HG02763 (cell line): ENCODE results near the gene SLC22A5.

Source experiments
- ATAC-seq: cut with Tn5 transposase; IDR thresholded peaks from one replicate; pipeline ENCODE4 v1.9.1; 2021; ENCODE audit warnings: mild to moderate bottlenecking, moderate library complexity; ENCODE audit not compliant: unreplicated experiment

Gene SLC22A5

DNA sequence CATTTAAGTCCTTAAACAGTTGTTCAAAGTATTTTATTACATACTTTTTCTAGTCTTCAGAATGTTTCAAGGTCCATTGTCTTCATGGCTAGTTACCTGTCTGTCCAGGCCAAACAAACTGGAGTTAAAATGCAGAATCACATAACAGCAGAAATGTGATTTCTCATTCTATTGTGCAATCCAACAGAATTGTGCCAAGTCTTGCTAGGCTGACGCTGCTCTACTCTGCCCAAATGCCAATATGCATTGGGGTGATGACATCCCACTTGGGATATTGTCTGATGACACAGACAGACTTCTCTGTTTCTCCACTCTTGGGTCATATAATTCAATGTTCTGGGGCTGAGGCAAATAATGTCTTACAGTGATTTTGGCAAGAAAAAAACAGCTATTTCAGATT is 5.2 kb upstream of the SLC22A5 start:
- no peak for ATAC-seq

DNA sequence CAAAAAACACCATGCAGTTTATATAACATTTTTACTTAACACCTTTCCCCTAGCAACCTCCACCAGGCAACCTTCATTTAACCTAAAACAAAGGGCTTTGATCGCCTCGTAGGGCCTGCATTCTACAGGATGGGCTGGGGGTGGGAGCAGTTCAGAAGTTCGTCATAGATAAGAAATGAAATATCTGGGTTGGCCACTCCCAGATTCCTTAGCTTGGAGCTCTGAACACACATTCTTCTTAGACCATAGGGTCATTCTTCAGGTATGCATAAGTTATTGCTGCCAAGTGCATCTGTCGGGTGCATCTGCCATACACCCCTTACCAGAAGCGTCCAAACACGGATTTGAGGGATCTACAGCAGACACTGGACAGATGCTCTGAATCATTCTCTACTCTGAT is 4.3 kb upstream of the SLC22A5 start:
- ATAC-seq: no peak

DNA sequence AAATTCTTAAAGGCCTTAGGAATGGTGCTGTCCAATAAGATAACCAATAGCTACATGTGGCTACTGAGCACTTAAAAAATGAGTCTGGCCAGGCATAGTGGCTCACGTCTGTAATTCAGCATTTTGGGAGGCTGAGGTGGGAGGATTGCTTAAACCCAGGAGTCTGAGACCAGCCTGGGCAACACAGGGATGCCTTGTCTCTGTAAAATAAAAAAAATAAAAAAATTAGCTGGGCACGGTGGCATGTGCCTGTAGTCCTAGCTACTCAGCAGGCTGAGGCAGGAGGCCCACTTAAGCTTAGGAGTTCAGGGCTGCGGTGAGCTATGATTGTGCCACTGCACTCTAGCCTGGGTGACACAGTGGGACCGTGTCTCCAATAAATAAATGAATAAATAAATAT is 1.3 kb upstream of the SLC22A5 start:
- ATAC-seq: no peak

DNA sequence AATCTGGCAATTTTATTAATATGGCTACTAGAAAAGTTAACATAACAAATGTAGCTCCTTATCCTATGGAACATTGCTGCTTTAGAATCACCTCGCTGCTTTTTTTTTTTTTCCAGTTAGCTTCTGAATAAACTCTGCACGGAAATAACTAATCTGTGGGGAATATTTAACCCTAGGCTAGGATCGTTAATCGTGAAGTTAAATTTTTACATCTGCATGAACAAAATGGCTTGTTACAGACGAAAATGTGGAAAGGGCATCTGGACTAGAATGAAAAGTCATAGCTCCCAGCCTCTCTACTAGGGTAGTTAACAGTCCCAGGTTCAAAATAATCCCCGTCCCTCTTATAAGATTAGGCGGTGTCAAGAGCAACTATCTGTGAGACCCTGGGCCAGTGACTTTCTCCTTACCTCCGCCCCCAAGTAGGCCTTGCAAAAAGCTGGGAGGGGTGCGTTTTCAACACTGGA is 470 bp upstream of the SLC22A5 start:
- no peak for ATAC-seq

DNA sequence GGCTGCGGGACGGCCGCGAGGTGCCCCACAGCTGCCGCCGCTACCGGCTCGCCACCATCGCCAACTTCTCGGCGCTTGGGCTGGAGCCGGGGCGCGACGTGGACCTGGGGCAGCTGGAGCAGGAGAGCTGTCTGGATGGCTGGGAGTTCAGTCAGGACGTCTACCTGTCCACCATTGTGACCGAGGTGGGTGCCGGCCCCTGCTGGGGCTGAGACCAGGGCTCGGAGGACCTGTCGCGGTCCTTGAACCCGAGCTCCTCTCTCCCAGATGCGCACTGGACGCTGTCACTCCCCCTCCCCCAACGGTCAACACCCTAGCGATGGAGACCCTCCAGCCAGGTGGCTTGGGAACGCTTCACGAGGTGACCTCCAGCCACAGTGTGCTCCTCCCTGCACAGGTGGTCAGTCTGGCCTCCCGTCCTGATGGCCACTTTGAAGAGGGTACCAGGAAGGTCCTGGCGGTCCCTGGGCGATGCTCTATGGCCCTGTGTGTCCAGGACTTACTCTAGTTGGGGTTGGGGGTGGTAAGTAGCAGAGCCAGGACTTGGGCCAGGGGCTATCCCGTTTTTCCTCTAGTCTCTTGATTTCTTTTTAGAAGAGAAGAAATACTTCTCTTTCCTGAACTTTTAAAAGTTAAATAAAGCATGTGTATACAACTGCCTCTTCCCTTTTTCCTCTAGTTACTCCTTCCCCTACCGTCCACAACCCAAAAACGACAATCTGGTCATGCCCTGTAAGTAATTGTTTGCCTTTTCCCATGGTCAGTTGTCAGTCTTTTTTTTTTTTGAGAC is 866 bp downstream of the SLC22A5 start:
- ATAC-seq: no peak

DNA sequence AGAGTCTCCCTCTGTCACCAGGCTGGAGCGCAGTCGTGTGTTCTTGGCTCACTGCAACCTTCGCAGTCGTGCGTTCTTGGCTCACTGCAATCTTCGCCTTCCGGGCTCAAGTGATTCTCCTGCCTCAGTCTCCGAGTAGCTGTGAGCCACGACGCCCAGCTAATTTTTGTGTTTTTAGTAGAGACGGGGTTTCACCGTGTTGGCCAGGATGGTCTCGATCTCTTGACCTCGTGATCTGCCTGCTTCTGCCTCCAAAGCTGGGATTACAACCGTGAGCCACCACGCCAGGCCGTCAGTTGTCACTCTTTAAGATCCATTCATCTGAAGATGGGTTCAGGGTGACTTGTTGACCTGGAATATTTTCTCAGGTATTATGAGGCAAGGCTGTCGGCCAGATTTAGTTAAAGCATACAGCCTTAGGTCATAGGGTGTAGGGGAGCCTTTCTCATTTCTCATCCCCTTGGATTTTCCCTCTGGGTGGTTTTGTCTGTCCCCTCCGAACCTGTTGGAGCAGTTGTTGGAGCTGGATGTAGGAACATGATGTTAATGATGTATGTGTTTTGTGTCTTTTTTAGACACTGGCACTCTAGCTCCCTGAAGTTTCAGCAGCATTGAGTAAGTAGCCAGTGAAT is 1.6 kb downstream of the SLC22A5 start:
- ATAC-seq: no peak

DNA sequence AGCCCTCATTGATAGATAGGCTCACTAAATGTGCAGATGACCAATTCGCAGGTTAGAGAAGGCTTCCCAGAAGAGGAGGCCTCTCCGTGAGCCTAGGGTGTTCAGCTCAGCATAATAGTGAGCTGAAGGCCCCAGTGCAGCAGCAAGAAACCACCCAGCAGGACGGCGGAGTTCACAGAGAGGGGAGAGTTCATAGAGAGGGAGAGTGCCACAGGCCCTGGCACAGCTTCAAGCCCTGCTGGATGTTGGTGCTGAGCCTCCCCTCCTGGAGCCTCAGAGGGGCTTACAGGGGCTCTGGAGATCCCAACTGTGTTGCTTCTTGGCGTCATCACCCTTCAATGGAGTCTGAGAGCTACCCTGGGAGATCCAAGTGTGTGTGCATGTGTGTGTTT is 2.1 kb downstream of the SLC22A5 start:
- ATAC-seq: no peak

DNA sequence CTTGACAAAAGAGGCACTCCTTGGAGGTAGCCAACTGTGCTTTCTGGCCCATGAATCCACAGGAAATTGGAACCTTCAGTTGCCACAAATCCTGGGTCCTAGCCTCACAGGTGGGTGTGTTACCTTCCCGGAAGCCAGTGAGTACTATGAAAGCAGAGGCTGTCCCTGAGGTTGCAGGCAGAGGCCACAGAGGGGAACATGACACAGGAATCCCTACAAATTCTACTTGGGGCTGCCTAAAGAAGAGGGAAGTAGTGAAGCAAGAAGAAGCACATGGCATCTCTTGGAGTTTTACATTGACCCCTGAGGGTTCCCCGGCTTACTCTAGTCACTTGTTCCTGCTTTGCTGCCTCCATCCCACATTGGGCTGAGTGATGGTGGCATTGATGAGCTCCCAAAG is 2.6 kb downstream of the SLC22A5 start:
- ATAC-seq: no peak

DNA sequence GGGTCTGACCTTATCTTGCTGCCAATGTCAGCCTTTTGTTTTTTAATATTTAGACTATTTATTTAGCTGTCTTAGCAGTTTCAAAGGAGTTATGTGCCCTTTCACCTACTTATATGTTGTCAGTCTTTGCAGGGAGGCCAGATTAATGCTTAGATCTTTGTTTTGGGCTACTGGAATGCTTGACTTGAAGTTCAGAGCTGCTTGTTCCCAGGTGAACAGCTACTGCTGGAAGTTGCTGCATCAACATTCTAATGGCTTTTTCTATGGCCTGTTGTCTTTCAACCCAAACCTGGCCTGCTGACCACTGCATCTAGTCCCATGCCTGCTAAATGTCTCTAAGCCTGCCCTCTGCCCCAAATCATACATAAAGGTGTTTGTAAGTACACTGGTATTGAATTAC is 3.0 kb downstream of the SLC22A5 start:
- ATAC-seq: no peak

DNA sequence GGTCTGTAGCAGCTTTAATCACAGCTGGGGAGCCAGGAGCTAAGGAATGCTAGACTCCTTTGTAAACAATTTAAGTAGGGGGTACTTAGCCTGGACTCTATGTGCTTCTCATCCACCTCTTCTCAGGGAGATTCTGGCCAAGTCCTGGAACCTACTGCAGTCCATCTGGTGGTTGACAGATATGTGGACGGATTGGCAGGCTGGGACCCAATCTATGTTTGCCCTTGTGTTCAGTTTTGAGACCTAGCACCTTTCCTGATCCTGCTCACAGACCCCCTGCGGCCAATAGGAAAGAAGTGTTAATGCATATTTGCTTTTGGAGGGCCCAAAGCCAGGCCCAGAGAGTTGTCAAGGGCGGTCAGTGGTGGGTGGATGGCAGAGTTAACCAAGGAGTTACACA is 6.4 kb downstream of the SLC22A5 start:
- ATAC-seq: no peak

DNA sequence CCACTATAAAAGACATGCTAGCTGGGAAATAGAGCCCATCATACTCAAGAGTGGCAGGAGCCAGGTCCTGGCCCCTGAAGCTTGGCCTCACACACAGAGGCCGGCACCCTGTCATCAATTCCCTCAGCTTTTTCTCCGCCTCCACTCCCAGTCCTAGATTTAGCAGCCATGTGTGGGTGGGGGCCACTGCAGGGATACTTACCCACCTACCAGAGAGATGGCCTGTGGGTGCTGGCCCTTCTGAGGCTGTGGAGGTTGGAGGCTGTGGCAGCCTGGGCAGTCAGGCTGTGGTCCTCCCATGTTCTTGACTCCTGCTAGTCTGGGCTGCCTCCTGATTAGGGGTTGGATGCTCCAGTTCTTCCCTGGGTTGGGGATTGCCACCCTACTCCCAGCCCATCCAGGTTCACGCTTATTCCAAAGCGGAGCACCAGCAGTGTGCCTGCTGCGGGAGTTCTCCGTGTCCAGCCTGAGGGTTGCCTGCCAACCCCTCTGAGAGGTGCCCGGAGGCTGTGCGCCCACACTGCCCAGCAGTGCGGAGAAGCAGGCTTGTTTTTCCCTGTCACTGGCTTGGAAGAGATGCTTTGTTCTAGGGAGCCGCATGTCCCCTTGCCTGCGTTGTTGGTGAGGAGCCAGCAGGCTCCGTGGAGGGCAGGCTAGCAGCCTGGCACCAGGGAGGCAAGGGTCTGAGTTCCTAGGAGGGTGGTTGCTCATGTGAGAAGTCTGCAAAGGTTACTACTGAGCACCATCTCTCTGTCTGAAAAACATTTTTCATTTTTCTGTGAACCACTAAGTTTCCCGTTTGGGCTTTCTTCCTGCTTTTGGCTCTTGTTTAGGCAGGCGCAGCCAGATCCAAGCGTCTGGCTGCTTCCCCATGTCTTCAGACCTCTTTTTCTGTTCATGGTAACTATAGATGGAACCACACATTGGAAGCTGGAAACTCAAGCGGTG is 7.5 kb downstream of the SLC22A5 start:
- ATAC-seq: no peak

DNA sequence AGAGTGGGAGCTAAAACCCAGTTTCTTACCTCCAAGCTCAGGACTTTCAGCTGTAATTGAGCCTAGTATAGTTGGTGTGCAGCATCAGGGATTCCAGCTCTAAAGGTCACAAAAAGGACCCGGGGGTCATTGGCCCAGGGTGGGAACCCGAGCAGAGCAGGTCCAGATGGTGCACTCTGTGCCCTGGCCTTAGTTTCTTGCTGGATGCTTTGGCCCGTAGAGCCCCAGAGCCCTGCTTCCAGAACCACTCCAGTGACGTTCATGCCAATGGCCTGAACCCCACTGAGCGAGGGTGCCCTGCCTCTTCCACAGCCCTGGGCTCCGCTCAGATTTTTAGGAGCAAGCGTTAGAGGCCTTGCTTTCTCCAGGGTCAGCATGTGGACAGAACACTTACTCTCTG is 8.2 kb downstream of the SLC22A5 start:
- no peak for ATAC-seq

DNA sequence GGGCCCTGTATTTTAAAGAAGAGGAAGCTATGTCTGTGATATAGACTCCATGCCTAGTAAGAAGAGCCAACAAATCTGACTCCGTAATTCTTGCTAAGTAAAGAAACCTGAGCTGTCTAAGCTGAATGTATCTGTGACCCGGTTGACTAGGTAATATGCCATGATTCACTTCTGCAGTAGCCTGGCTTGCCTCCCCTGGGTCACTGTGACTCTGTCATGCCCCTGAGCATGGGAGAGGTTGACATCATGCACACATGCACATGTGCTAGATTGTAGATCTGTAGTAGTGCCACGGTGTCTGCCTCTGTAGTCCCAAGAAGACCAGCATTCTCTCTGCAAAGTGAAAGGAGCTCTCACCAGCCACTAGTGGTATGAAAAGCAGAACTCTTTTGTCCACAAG is 9.1 kb downstream of the SLC22A5 start:
- no peak for ATAC-seq

DNA sequence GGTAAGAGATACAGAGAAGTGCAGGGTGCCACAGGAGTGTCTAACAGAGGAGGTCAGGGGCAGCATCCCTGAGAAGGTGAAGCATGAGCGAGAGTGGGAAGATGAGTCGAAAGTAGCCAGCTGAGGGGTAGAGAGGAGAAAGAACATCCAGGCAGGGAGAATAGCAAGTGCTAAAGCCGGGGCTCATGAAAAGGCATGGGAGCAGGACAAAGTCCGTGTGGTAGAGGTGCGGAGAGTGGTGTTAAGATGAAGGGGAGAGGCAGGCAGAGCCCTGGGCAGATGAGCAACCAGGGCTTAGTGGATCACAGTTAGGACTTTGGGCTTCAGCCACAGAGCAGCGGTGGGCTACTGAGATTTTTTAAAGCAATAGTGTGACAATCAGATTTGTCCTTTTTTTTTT is 10.5 kb downstream of the SLC22A5 start:
- no peak for ATAC-seq

DNA sequence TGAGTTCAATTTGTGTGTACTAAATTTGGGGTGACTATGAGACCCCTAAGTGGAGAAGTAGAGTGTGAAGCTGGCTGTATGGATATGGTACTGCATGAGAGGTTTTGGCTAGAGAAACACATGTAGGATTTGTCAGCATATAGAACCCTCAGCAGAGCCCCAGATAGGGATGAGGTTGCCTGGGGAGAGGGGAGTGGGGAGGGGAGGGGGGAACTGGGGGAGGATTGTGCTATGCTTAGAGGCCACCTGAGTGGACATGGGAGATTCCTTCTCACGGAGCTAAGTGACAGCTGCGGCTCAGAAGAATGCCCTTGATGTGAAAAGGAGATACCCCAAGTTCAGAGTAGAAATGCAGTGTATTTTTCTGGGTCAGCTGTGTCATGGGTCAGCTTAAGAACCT is 11.2 kb downstream of the SLC22A5 start:
- ATAC-seq: no peak

DNA sequence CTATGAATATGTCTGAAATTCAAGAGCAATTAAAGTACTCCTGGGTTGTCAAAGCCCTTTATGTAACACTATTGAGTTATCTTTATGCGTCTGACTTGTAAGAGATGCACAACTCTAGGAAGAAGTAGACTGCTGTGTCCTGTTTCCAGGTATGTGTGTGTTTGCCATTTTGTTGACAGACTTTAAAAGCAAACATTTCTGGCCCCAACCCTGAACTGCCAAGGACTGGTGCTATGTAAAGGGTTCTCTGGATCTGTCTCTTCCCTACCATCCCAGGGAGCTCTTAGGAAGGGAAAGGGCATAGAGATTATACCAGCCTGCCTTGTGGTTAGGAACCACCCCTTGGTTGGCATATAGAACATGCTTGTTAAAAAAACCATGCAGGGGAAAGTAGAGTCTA is 12.1 kb downstream of the SLC22A5 start:
- no peak for ATAC-seq

DNA sequence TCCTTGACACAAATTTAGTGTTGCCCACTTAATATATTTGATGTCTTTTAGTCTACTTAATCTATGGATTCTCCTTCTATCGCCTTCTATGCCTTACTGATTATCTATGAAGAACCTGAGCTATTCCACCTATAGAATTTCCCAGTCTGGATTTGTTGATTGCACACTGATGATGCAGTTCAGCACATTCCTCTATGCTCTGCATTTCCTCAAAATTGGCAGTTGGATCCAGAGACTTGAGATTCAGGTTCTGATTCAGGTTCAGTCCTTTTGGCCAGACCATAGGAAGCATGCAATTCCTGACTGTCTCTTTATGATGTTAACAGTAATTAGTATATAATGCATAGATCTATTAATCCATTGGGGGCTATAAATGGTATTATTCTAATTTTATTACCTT is 13.8 kb downstream of the SLC22A5 start:
- no peak for ATAC-seq

DNA sequence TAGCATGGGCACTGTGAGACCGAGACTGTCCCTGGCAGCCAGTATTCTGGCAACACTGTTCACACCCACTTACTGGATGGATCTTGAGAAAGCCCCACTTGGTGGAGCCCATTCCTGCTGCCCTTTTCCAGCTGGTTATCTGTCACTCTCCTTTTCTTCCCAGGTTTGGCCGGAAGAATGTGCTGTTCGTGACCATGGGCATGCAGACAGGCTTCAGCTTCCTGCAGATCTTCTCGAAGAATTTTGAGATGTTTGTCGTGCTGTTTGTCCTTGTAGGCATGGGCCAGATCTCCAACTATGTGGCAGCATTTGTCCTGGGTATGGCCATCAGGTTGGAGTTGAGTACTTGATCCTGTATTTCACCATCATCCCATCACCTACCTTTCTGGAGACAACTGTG is 14.5 kb downstream of the SLC22A5 start:
- ATAC-seq: no peak

DNA sequence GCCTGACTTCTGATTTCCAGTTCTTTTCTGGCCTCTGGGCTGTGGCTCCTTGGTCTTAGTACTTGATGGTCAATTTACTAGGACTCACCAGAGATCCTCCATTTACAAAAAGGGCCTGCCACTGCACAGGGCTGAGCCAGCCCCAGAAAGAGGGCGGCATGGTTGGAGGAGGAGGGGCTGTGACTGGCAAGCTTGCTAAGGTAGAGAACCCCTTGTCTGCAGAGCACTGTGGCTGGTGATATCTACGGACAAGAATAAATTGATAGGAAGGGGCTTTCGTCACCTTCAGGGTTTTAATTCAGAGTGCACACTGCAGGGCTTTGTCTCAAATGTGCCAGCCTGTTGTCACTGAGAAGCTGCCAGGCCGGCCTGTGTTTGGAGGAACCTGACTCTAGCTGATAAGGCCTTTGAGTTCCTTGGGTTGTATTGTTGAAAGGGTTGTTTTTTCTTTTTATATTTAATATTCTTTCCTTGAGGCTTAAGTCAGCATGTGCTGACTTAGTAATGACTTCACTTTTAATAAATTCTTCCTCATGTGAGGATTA is 15.1 kb downstream of the SLC22A5 start:
- no peak for ATAC-seq

DNA sequence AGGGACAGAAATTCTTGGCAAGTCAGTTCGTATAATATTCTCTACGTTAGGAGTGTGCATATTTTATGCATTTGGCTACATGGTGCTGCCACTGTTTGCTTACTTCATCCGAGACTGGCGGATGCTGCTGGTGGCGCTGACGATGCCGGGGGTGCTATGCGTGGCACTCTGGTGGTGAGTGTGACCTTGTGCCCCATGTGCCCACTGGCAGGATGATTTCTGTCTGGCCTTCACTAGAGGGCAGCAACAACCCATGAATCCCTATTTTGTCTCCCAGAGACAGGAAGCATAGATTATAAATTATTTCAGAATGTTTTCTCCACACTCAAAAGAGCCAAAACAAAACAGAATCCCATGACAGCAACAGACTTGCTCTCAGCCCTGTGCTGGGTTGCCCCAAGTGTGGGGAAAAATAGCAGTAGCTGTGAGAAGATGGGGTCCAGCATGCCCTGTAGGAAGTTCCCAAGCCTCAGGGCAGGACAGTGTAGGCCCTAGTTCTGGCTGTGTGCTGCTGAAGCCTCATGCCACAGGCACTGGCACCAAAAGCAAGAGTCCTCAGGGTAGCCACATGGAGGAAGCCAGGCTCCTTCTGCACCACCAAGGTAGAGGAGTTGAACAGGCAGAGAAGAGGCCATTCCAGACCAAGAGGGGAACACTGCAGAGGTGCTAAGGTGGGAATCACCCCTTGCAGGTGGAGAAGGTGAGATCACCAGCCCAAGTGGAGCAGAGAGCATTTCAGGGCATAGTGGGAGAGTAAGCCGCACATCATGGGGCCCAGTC is 16.0 kb downstream of the SLC22A5 start:
- no peak for ATAC-seq
